NCI-H748 (cell line): ENCODE results near the gene RXFP2.
A peak's percentile ranks its signal among the peaks of the same experiment; 100 is the strongest.

Experiments
- DNase-seq: peaks from one replicate; lab custom pipeline; 2025; ENCODE audit not compliant: unreplicated experiment; lab: John Stamatoyannopoulos, UW

Gene RXFP2

GRCh38 chr13:31815361-31816144 is 76.2 kb downstream of the RXFP2 start:
- no peak for DNase-seq

GRCh38 chr13:31818236-31818635 is 78.9 kb downstream of the RXFP2 start:
- no peak for DNase-seq

DNA sequence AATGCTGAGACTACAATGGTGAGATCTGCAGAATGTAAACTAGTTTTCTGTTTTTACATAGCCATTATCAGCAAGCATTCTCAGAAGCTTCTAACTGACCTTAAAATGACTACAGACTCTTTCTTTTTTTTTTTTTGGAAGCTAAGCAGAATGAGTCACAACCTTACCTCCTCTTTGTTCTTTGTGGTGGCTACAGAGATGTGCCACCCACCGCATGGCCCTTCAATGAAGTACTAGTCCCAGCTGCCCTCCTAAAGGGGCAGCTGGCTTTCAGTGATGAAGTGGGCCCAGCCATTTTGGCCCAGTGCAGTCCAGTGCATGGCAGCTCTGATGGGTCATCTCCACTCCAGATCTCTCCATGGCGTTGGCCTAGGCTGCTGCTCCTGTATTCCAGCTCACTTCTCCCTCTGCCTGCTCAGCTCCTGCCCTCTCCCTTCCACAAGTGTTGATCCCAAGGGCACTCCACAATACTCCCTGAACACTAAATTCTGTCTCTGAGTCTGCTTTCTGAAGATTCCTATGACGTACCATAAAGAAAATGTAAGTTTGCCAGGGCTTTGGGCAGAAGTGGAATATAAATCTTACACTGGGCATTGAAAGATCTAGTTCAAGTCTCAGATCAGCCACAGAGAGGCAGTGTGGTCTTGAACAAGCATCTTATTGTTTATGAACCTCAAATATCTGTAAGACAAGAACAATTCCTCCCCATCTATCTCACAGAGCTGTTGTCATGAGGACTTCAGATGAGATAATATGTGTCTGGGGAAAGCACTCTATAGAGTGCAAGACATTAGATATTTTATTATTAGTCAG is 85.6 kb downstream of the RXFP2 start:
- peak; percentile 58 for DNase-seq

DNA sequence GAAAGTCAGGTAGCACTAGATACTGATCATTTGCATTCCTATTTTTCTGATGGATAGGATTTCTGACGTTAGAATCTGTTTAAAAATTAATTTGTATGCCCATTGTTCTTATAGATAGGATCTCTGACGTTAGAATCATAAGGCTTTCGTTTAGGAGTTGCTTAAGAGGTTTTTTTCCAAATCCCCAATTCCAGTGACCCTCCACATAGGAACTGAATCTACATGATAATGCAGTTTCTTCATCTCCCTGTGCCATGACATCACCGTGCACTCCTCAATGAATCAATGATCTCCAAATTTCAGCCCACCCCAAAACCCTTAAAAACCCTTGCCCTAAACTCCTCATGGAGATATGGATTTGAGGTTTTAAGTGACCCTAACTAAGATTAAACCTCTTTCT is 87.2 kb downstream of the RXFP2 start:
- DNase-seq: no peak

DNA sequence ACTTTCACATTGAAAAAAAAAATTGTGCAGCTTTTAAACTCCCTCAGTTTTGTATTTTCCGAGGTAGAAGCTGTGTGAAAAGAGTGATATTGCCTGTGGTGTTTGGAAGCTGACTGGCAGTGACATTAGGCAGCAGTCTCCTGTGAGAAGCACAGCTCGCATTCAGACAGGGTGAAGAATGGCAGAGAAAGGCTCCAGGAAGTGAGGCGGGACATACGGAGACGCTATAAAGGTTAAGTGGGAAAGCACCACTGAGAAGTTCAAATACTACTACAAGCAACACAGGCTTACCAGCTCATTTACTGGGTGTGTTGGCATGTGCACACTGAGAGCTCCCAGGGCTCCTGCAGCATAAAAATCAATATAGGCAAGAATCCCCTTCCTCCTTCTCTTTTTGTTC is 88.4 kb downstream of the RXFP2 start:
- DNase-seq: no peak

DNA sequence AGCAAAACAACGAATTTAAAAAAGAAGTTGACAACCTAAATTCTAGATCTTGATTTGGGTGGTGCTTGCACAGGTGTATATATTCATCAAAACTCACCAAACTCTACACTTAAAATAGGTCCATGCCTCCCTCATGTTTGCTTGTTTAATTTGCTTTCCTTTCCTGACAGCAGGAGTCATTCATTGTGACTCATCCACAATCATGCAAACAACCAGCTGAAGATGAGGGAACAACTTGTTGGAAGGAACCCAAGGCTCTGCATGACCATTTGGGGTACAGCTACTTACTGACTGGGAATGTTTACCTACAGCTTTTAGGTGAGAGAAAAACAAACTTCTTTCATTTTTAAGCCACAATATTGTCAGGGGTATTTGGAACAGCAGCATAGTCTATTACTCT is 96.6 kb downstream of the RXFP2 start:
- DNase-seq: peak; percentile 65

GRCh38 chr13:31843044-31843443 is 103.7 kb downstream of the RXFP2 start:
- no peak for DNase-seq

GRCh38 chr13:31846182-31846938 is 107.0 kb downstream of the RXFP2 start:
- peak; percentile 99 for DNase-seq

- no peak for DNase-seq
Measured at GRCh38 chr13:31846961-31847752, 107.8 kb downstream of the RXFP2 start.

GRCh38 chr13:31848621-31849020 is 109.3 kb downstream of the RXFP2 start:
- no peak for DNase-seq

DNA sequence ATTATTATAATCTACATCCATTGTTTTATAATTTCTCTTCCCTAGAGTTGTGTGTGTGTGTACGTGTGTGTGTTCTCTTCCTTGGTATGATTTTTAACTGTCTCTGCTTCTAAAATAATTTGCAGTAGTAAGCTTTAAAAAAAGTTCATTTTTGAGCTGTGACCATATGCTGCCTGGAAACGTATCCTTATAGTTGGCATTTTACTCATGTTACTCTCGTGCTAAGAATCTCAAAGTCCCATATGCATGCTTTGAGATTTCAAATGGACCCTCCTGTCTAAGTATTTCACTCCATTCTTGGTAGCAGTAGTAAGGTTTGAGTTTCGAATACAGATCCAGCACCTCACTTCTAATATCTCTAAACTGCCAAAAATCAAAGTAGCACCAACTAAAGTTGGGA is 109.9 kb downstream of the RXFP2 start:
- DNase-seq: no peak

DNA sequence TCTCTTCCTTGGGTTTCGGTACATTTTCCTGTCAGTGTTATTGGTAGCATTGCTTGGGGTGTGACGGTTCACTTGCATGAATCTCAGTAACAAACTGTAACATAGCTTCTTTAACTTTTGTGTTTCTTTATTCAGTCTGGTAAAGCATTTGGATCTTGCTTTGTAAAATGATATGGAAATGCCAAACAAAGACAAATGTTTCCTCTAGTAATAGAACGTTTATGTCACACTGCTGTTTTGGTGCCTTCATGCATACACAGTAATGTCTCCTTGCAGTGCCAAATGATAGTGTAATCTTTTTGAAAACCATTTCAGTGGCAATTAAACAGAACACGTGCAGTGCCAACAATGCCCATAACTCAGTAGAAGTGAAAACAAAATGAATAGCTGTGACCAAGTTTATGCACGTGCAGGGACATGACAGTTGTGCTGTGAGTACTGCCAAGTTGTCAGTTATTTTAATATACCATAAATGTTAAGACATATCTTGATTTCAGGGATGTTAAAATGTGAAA is 110.8 kb downstream of the RXFP2 start:
- DNase-seq: no peak

- DNase-seq: no peak
Measured at GRCh38 chr13:31851216-31851615, 111.9 kb downstream of the RXFP2 start.
